Smooth muscle cell (in vitro differentiated cells): ENCODE results near the gene C20orf144. TPM values are rescaled to one million over a fixed set of nuclear protein-coding genes. Genes with fewer than 3 reads are reported as not detected.

Source experiments
- DNase-seq: peaks from one replicate; lab custom pipeline; 2025; ENCODE audit not compliant: unreplicated experiment; lab: John Stamatoyannopoulos, UW
- H2AFZ ChIP-seq: fragments of 200-600 bp; sonication (generic); 2 replicates; pipeline ENCODE4 v1.6.0; 2016; ENCODE audit warnings: antibody characterized with exemption, low read depth, mild to moderate bottlenecking
- H3F3A ChIP-seq: fragments of 200-600 bp; sonication (generic); 2 replicates; pipeline ENCODE4 v1.6.0; 2017; ENCODE audit warnings: antibody characterized with exemption, low read depth
- H3K27ac ChIP-seq: fragments of 200-600 bp; sonication (generic); 2 replicates; pipeline ENCODE4 v1.5.1; 2016; ENCODE audit warnings: low read depth, mild to moderate bottlenecking
- H3K27me3 ChIP-seq: fragments of 200-600 bp; sonication (generic); 2 replicates; pipeline ENCODE4 v1.6.1; 2016; ENCODE audit warnings: low read depth, mild to moderate bottlenecking
- H3K36me3 ChIP-seq: fragments of 200-600 bp; sonication (generic); 2 replicates; pipeline ENCODE4 v1.5.1; 2016; ENCODE audit warnings: low read depth
- H3K4me1 ChIP-seq: fragments of 200-600 bp; sonication (generic); 2 replicates; pipeline ENCODE4 v1.5.1; 2016; ENCODE audit warnings: low read depth
- H3K4me2 ChIP-seq: fragments of 200-600 bp; sonication (generic); 2 replicates; pipeline ENCODE4 v1.6.0; 2016; ENCODE audit warnings: mild to moderate bottlenecking
- H3K4me3 ChIP-seq: fragments of 200-600 bp; sonication (generic); 2 replicates; pipeline ENCODE4 v1.5.1; 2016; ENCODE audit warnings: mild to moderate bottlenecking
- H3K79me2 ChIP-seq: fragments of 200-600 bp; sonication (generic); 2 replicates; pipeline ENCODE4 v1.6.0; 2016; ENCODE audit warnings: low read depth, mild to moderate bottlenecking
- H3K9ac ChIP-seq: fragments of 200-600 bp; sonication (generic); 2 replicates; pipeline ENCODE4 v1.6.0; 2016; ENCODE audit warnings: low read depth
- H3K9me3 ChIP-seq: fragments of 200-600 bp; sonication (generic); replicated peaks from 2 replicates; pipeline ENCODE4 v1.5.1; 2016; ENCODE audit warnings: low read depth
- H4K20me1 ChIP-seq: fragments of 200-600 bp; sonication (generic); 2 replicates; pipeline ENCODE4 v1.6.0; 2016; ENCODE audit warnings: low read depth
- CTCF ChIP-seq: fragments of 200-600 bp; sonication (generic); IDR thresholded peaks from 2 replicates; pipeline ENCODE4 v1.5.1; 2017; ENCODE audit warnings: borderline replicate concordance, mild to moderate bottlenecking, antibody characterized with exemption; ENCODE audit not compliant: insufficient read depth, poor library complexity, severe bottlenecking
- WGBS: methylation state at CpG from one replicate; pipeline ENCODE4 v1.1.7; 2016; ENCODE audit warnings: low lambda C conversion rate; 5-methylcytosine and 5-hydroxymethylcytosine counted together
- polyA plus RNA-seq: library from polyadenylated mRNA; unstranded; fragments of >200 nt; fragmentation: Nextera tagmentation; extraction: Ambion mirVana; gene quantifications from 2 replicates; pipeline ENCODE4 v1.2.1, GENCODE V29; 2016
- total RNA-seq: library from RNA; depleted of rRNA; stranded (reverse); fragments of >200 nt; gene quantifications from 2 replicates; pipeline ENCODE4 v1.2.3, GENCODE V29; 2014

The C20orf144 gene
- total and polyA plus RNA-seq, 2 experiments from 2014 or later = 0.73 to 1.1 TPM

- Histone ChIP-seq H2AFZ (no peak overlapping the region), H3K27ac (no peak overlapping the region), H3K9me3 (no peaks in the 10 kb centered on the region), H3K9ac (no peak overlapping the region), H3K27me3 (no peaks in the 10 kb centered on the region), H3K4me3 (no peak overlapping the region), H3F3A (peaks cover 13% of the 10 kb centered on the region), H3K4me2 (no peak overlapping the region), H4K20me1 (peaks cover 13% of the 10 kb centered on the region), H3K79me2 (peaks cover 19% of the 10 kb centered on the region), H3K4me1 (peaks cover 26% of the 10 kb centered on the region), H3K36me3 (no peaks in the 10 kb centered on the region)
- TF ChIP-seq CTCF = no peak
- 96% methylated on average over 31 of the region's 31 CpGs for WGBS
- DNase-seq = no peak
Measured at GRCh38 chr20:33676652-33677645, 14.8 kb downstream of the C20orf144 start.

GRCh38 chr20:33677991-33678702, 16.0 kb downstream of the C20orf144 start:
- no peak overlapping the region for H3K4me2 ChIP-seq
- no peak overlapping the region for H3K4me3 ChIP-seq
- H4K20me1 ChIP-seq = peaks cover 1% of the 10 kb centered on the region
- H3K4me1 ChIP-seq = peaks cover 18% of the 10 kb centered on the region
- peaks cover 9% of the 10 kb centered on the region for H3K79me2 ChIP-seq
- no peaks in the 10 kb centered on the region for H3K27me3 ChIP-seq
- no peak overlapping the region for H2AFZ ChIP-seq
- WGBS = 94% methylated on average over 15 of the region's 15 CpGs
- no peaks in the 10 kb centered on the region for H3K36me3 ChIP-seq
- H3K9ac ChIP-seq = no peak overlapping the region
- DNase-seq = no peak
- TF ChIP-seq CTCF = no peak
- peaks cover 13% of the 10 kb centered on the region for H3F3A ChIP-seq
- no peaks in the 10 kb centered on the region for H3K9me3 ChIP-seq
- H3K27ac ChIP-seq = no peak overlapping the region

- no peak overlapping the region for H3K9ac ChIP-seq
Measured at GRCh38 chr20:33679758-33680485, 17.8 kb downstream of the C20orf144 start.

More at GRCh38 chr20:33679758-33680485, 17.8 kb downstream of the C20orf144 start:
- H3F3A ChIP-seq = peaks cover 13% of the 10 kb centered on the region
- H2AFZ ChIP-seq = no peak overlapping the region
- TF ChIP-seq CTCF = no peak
- WGBS = 97% methylated on average over 20 of the region's 20 CpGs
- H3K4me3 ChIP-seq = no peak overlapping the region
- DNase-seq = no peak
- H3K4me1 ChIP-seq = peaks cover 5% of the 10 kb centered on the region
- no peaks in the 10 kb centered on the region for H3K27me3 ChIP-seq
- H3K36me3 ChIP-seq = no peaks in the 10 kb centered on the region
- H3K27ac ChIP-seq = no peak overlapping the region
- H3K4me2 ChIP-seq = no peak overlapping the region
- peaks cover 4% of the 10 kb centered on the region for H3K79me2 ChIP-seq
- H3K9me3 ChIP-seq = no peaks in the 10 kb centered on the region
- no peaks in the 10 kb centered on the region for H4K20me1 ChIP-seq
